SK-N-SH treated with all-trans-retinoic acid at 6 μM for 48 hours (cell line): ENCODE data around the gene CYSRT1.

Experiments
- TCF4 ChIP-seq: fragments of 250-450 bp; sonication (Bioruptor Pico); IDR thresholded peaks from 2 replicates; pipeline ENCODE4 v1.8.0; 2021; ENCODE audit warnings: mild to moderate bottlenecking, moderate library complexity, borderline replicate concordance
- TSHZ2 ChIP-seq: fragments of 250-450 bp; sonication (Bioruptor Pico); IDR thresholded peaks from 2 replicates; pipeline ENCODE4 v1.5.0; 2020; ENCODE audit warnings: mild to moderate bottlenecking, moderate library complexity
- ZFP30 ChIP-seq: fragments of 450-650 bp; formaldehyde crosslinking; IDR thresholded peaks from 2 replicates; pipeline ENCODE4 v1.5.0; 2022; ENCODE audit warnings: mild to moderate bottlenecking, moderate library complexity
- ZNF70 ChIP-seq: fragments of 450-650 bp; formaldehyde crosslinking; IDR thresholded peaks from 2 replicates; pipeline ENCODE4 v1.5.0; 2020; ENCODE audit warnings: mild to moderate bottlenecking, moderate library complexity

- TF ChIP-seq ZNF70 (CRISPR knock-in tag) (no peak), TSHZ2 (CRISPR knock-in tag) (no peak), ZFP30 (CRISPR knock-in tag) (no peak), TCF4 (CRISPR knock-in tag) (no peak)
Observed at GRCh38 chr9:137189297-137190295, 35.4 kb upstream of the CYSRT1 start.
